Measurements from ENCODE around the gene POLN. TPM values are rescaled to one million over a fixed set of nuclear protein-coding genes. Genes with fewer than 3 reads are reported as not detected.

POLN gene
- polyA plus RNA-seq, 2 of the 4 experiments (the other 2 are of a cell fraction): 2.4 to 2.9 TPM

DNA sequence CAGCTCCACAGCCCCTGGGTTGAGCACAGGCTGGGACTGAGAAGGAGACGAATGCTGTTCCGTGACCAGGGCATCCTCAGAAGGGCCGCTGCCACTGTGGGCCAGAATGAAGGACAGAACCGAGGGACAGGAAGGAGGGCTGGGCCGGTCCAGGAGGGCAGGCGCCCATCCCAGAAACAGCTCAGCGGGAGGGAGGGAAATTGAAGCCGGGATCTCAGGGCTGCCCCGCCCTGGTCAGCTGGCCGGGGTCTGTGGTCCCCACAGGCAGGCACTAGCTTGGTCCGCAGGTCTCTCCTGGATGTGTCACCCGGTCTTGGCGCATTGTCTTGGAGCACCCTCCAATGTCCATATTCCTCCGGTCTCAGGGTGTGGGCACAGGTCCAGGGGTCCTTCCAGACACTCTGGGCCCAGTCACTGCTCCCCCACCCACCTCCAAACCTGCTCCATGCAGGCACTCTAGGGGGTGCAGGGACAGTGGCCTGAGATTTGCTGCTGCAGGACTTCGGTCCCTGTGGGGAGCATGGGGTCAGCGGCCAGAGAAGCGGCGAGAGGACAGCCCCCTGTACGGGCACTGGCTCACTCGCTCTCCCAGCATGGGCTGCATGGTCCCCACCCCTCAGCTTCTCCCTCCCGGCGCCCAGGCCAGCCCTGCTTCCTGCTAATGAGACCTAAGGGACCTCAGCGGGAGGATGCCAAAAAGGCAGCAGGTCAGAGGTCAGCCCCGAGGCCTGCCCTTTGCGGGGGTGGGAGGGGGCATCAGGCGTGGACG is 43.9 kb upstream of the POLN start:
- WGBS (ENCODE audit: missing lambda C conversion rate): 80% methylated on average over 8 of the region's 27 CpGs
- FAIRE-seq (no peak), DNase-seq (ENCODE audit: low read depth in 1 of 2, low spot score in 1 of 2) (no peak), ATAC-seq (no peak)
- CTCF ChIA-PET: no interaction called here
- Histone ChIP-seq H3K4me1 (no peaks in the 10 kb centered on the region), H3K4me2 (no peak overlapping the region), H3K27ac (no peak overlapping the region), H3K4me3 (no peak overlapping the region), H3K9me3 (no peaks in the 10 kb centered on the region)
- no peak for TF ChIP-seq FOSL2 (IDR thresholded peaks at IDR 0.05)
- no peak for TF ChIP-seq FOSL2 (CRISPR knock-in tag; IDR thresholded peaks at IDR 0.05)
- no peak for TF ChIP-seq ZNF302 (CRISPR knock-in tag; IDR thresholded peaks at IDR 0.05)
- TF ChIP-seq POLR2AphosphoS2 (conservative IDR thresholded peaks at IDR 0.05; ENCODE audit: low read length): no peak
- TF ChIP-seq NR3C1 (IDR thresholded peaks at IDR 0.05): no peak
- no peak for TF ChIP-seq SREBF2 (IDR thresholded peaks at IDR 0.05)
- TF ChIP-seq, protein P1, sequence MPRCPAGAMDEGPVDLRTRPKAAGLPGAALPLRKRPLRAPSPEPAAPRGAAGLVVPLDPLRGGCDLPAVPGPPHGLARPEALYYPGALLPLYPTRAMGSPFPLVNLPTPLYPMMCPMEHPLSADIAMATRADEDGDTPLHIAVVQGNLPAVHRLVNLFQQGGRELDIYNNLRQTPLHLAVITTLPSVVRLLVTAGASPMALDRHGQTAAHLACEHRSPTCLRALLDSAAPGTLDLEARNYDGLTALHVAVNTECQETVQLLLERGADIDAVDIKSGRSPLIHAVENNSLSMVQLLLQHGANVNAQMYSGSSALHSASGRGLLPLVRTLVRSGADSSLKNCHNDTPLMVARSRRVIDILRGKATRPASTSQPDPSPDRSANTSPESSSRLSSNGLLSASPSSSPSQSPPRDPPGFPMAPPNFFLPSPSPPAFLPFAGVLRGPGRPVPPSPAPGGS (IDR thresholded peaks at IDR 0.05): no peak
- TF ChIP-seq RFX5 (IDR thresholded peaks at IDR 0.05): no peak
- POLR2A ChIA-PET: no interaction called here

DNA sequence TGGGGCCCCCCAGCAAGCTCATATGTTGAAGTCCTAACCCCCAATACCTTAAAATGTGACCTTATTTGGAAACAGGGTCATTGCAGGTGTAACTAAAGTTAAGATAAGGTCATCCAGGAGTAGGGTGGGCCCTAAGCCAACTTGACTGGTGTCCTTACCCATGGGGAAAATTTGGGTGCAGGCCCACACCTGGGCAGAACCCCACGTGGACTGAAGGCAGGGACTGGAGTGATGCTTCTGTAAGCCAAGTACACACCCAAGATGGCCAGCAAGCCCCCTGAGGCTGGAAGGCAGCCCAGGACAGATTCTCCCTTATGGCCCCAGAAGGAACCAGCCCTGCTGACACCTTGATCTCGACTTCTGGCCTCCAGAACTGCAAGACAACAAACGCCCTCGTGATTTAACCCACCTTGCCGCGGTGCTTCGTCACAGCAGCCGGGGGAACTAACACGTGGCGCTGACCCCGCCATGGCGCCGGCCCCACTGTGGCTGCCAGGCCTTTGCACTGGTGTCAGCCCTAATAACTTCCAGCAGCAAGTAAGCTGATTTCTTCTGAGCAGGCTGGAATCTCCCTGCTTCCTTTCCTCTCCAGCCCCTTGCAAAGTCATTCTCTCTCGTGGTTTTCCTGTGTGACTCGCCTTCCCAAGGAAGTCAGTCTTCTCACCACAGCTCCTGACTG is 43.2 kb upstream of the POLN start:
- ATAC-seq (no peak), DNase-seq (ENCODE audit: low read depth in 1 of 2, low spot score in 1 of 2) (no peak), FAIRE-seq (no peak)
- Histone ChIP-seq H3K27ac (no peak overlapping the region), H3K4me1 (no peaks in the 10 kb centered on the region), H3K4me3 (no peak overlapping the region), H3K9me3 (no peaks in the 10 kb centered on the region), H3K4me2 (no peak overlapping the region)
- POLR2A ChIA-PET: no interaction called here
- WGBS (ENCODE audit: missing lambda C conversion rate): 82% methylated on average over 15 of the region's 15 CpGs
- CTCF ChIA-PET: no interaction called here
- TF ChIP-seq EHMT2 (IDR thresholded peaks at IDR 0.05; ENCODE audit: low read depth) (no peak), ESRRA (IDR thresholded peaks at IDR 0.05; ENCODE audit: borderline replicate concordance, low read length) (no peak), ZSCAN20 (CRISPR knock-in tag; IDR thresholded peaks at IDR 0.05) (no peak), CBX8 (IDR thresholded peaks at IDR 0.05) (no peak), CBX2 (IDR thresholded peaks at IDR 0.05; ENCODE audit: borderline replicate concordance, low read depth) (no peak), FOSL2 (IDR thresholded peaks at IDR 0.05) (no peak), FOSL2 (CRISPR knock-in tag; IDR thresholded peaks at IDR 0.05) (no peak), FOXS1 (CRISPR knock-in tag; IDR thresholded peaks at IDR 0.05) (no peak), SREBF2 (IDR thresholded peaks at IDR 0.05) (no peak), ZFP36 (IDR thresholded peaks at IDR 0.05; ENCODE audit: borderline replicate concordance, partially characterized antibody) (no peak), KDM5A (IDR thresholded peaks at IDR 0.05) (no peak)
- TF ChIP-seq, protein P2, sequence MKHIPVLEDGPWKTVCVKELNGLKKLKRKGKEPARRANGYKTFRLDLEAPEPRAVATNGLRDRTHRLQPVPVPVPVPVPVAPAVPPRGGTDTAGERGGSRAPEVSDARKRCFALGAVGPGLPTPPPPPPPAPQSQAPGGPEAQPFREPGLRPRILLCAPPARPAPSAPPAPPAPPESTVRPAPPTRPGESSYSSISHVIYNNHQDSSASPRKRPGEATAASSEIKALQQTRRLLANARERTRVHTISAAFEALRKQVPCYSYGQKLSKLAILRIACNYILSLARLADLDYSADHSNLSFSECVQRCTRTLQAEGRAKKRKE (CRISPR knock-in tag; IDR thresholded peaks at IDR 0.05; ENCODE audit: low read depth): no peak
- TF ChIP-seq, protein P1 (IDR thresholded peaks at IDR 0.05): no peak
- TF ChIP-seq, protein P3, sequence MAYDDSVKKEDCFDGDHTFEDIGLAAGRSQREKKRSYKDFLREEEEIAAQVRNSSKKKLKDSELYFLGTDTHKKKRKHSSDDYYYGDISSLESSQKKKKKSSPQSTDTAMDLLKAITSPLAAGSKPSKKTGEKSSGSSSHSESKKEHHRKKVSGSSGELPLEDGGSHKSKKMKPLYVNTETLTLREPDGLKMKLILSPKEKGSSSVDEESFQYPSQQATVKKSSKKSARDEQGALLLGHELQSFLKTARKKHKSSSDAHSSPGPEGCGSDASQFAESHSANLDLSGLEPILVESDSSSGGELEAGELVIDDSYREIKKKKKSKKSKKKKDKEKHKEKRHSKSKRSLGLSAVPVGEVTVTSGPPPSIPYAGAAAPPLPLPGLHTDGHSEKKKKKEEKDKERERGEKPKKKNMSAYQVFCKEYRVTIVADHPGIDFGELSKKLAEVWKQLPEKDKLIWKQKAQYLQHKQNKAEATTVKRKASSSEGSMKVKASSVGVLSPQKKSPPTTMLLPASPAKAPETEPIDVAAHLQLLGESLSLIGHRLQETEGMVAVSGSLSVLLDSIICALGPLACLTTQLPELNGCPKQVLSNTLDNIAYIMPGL (CRISPR knock-in tag; IDR thresholded peaks at IDR 0.05; ENCODE audit: borderline replicate concordance): no peak
